Sigmoid colon (tissue), 7 donors: ENCODE results near the gene KRTAP10-6. TPM values are rescaled to one million over a fixed set of nuclear protein-coding genes. Genes with fewer than 3 reads are reported as not detected.
"Not testable (repeated sequence)": the region's sequence is repeated elsewhere in the genome, so short reads cannot be mapped to it uniquely, and the experiment has no call there.

Experiments
- DNase-seq: peaks from one replicate; pipeline ENCODE4 v3.0.0-alpha.2; 2019
- H3K27ac ChIP-seq, 4 donors: fragments of 200-600 bp; sonication (generic); one replicate each; pipeline ENCODE4 v1.5.1; 2016 to 2019; ENCODE audit warnings: mild to moderate bottlenecking in 1 of 4
- H3K27me3 ChIP-seq, 3 donors: fragments of 200-600 bp; sonication (generic); one replicate each; pipeline ENCODE4 v1.5.1; 2019; ENCODE audit warnings: mild to moderate bottlenecking in 1 of 3
- H3K36me3 ChIP-seq, 4 donors: fragments of 200-600 bp; sonication (generic); one replicate each; pipeline ENCODE4 v1.5.1; 2016 to 2019
- H3K4me1 ChIP-seq, 4 donors: fragments of 200-600 bp; sonication (generic); one replicate each; pipeline ENCODE4 v1.5.1; 2017 to 2019
- H3K4me3 ChIP-seq, 4 donors: fragments of 200-600 bp; sonication (generic); one replicate each; pipeline ENCODE4 v1.5.1; 2017 to 2019; ENCODE audit warnings: mild to moderate bottlenecking in 2 of 4, moderate library complexity in 1 of 4
- H3K9me3 ChIP-seq, 4 donors: fragments of 200-600 bp in 3 of 4; sonication (generic) in 3 of 4; one replicate each; pipeline versions ENCODE4 v1.5.1 to v1.6.1; 2013 to 2019
- CTCF ChIP-seq, 4 experiments: fragments of 450-650 bp in 3 of 4; fragments of 200-600 bp in 1 of 4; IDR thresholded peaks; one replicate each; pipeline ENCODE4 v1.5.1; 2016 to 2019; ENCODE audit warnings: antibody characterized with exemption in 4 of 4, mild to moderate bottlenecking in 3 of 4, moderate library complexity in 2 of 4
- EP300 ChIP-seq, 4 donors: sonication (generic); formaldehyde crosslinking; IDR thresholded peaks; one replicate each; pipeline ENCODE4 v1.6.1; 2017; ENCODE audit warnings: antibody characterized with exemption in 4 of 4
- POLR2A ChIP-seq, 2 donors: fragments of 450-650 bp; IDR thresholded peaks; one replicate each; pipeline ENCODE4 v1.6.1; 2016; ENCODE audit warnings: antibody characterized with exemption in 2 of 2, mild to moderate bottlenecking in 2 of 2, moderate library complexity in 2 of 2
- POLR2AphosphoS5 ChIP-seq, 4 donors: sonication (generic); formaldehyde crosslinking; IDR thresholded peaks; one replicate each; pipeline ENCODE4 v1.6.1; 2017; ENCODE audit warnings: antibody characterized with exemption in 4 of 4
- WGBS, 2 donors: extraction: QIAGEN DNeasy Blood & Tissue Kit; methylation state at CpG; one replicate each; pipeline ENCODE4 v1.1.7; 2013; 5-methylcytosine and 5-hydroxymethylcytosine counted together
- intact Hi-C: fragments of 100-400 bp; cut with DNase I; formaldehyde crosslinking; loops from one replicate; pipeline ENCODE4 v1.15.1; 2023
- polyA plus RNA-seq, 3 donors: library from polyadenylated mRNA; stranded (reverse); fragments of 200-250 nt; gene quantifications; one replicate each; pipeline ENCODE4 v1.2.3, GENCODE V29; 2013
- total RNA-seq, 4 donors: library from RNA; depleted of rRNA; stranded (reverse); fragments of >200 nt; gene quantifications; one replicate each; pipeline ENCODE4 v1.1.0, GENCODE V29; 2016
- donor health status: healthy with polysubstance abuse.
- donor health status: Bipolar disorder and iron deficiency.
- donor health status: healthy.

KRTAP10-6 gene
- total and polyA plus RNA-seq, 7 donors: not detected

GRCh38 chr21:44564099-44564498, 28.2 kb downstream of the KRTAP10-6 start:
- Histone ChIP-seq H3K4me3 (no peak overlapping the region), H3K27ac (no peak overlapping the region), H3K36me3 (no peaks in the 10 kb centered on the region), H3K9me3 (no peaks in the 10 kb centered on the region), H3K4me1 (no peaks in the 10 kb centered on the region), H3K27me3 (peaks cover 0 to under 1% (median 0%) of the 10 kb centered on the region in 3 donors)
- no peak for DNase-seq
- WGBS, 2 donors: 93 to 95% methylated on average over 1 of the region's 1 CpG
- intact Hi-C loops: no loop called here
- TF ChIP-seq CTCF (IDR thresholded peaks at IDR 0.05): no peak
- TF ChIP-seq POLR2A (IDR thresholded peaks at IDR 0.05): no peak
- TF ChIP-seq POLR2AphosphoS5 (IDR thresholded peaks at IDR 0.05): no peak
- no peak for TF ChIP-seq EP300 (IDR thresholded peaks at IDR 0.05)

- Histone ChIP-seq H3K36me3 (no peaks in the 10 kb centered on the region), H3K4me3 (no peak within 1 kb of the TSS), H3K27me3 (peaks cover 0 to 36% (median 0%) of the 10 kb centered on the region in 3 donors), H3K4me1 (no peaks in the 10 kb centered on the region), H3K9me3 (peaks cover 0 to 3% (median 0%) of the 10 kb centered on the region in 4 donors), H3K27ac (no peak within 1 kb of the TSS)
- no peak for DNase-seq
- 65 to 73% methylated on average over 5 of the region's 5 CpGs for WGBS, 2 donors
- no peak for TF ChIP-seq EP300 (IDR thresholded peaks at IDR 0.05)
- intact Hi-C loops: no loop called here
Measured at GRCh38 chr21:44558695-44559094, 33.6 kb downstream of the KRTAP10-6 start, which contains the start of gene KRTAP10-3. Gene KRTAP10-3 (minus strand): TSS chr21:44558795. CDS start chr21:44558715, 80 bp downstream.

- H3K27ac ChIP-seq, H3K4me1 ChIP-seq, H3K36me3 ChIP-seq, DNase-seq, H3K4me3 ChIP-seq, intact Hi-C loops, H3K9me3 ChIP-seq: not testable (repeated sequence)
- H3K27me3 ChIP-seq: peaks cover 0 to 36% (median 0%) of the 10 kb centered on the region in 3 donors
- 69 to 75% methylated on average over 10 of the region's 10 CpGs for WGBS, 2 donors
Measured at GRCh38 chr21:44558329-44558675, 34.0 kb downstream of the KRTAP10-6 start.

- H3K36me3 ChIP-seq: no peaks in the 10 kb centered on the region
- 45 to 54% methylated on average over 30 of the region's 30 CpGs for WGBS, 2 donors
- H3K9me3 ChIP-seq: peaks cover 0 to 3% (median 0%) of the 10 kb centered on the region in 4 donors
- no peaks in the 10 kb centered on the region for H3K4me1 ChIP-seq
- peaks cover 0 to 36% (median 0%) of the 10 kb centered on the region in 3 donors for H3K27me3 ChIP-seq
- no peak overlapping the region for H3K27ac ChIP-seq
- H3K4me3 ChIP-seq: no peak overlapping the region
- TF ChIP-seq POLR2AphosphoS5 (IDR thresholded peaks at IDR 0.05) (no peak), EP300 (IDR thresholded peaks at IDR 0.05) (no peak), POLR2A (IDR thresholded peaks at IDR 0.05) (no peak), CTCF (IDR thresholded peaks at IDR 0.05) (no peak)
- peak; percentile 52 for DNase-seq
- intact Hi-C loops: no loop called here
Measured at GRCh38 chr21:44557491-44558328, 34.6 kb downstream of the KRTAP10-6 start.

GRCh38 chr21:44556879-44557278, 35.4 kb downstream of the KRTAP10-6 start:
- Histone ChIP-seq H3K27ac (no peak overlapping the region), H3K4me1 (no peaks in the 10 kb centered on the region), H3K4me3 (no peak overlapping the region), H3K27me3 (peaks cover 0 to 36% (median 0%) of the 10 kb centered on the region in 3 donors), H3K36me3 (no peaks in the 10 kb centered on the region), H3K9me3 (peaks cover 0 to 3% (median 0%) of the 10 kb centered on the region in 4 donors)
- no peak for TF ChIP-seq CTCF (IDR thresholded peaks at IDR 0.05)
- no peak for TF ChIP-seq POLR2AphosphoS5 (IDR thresholded peaks at IDR 0.05)
- no peak for TF ChIP-seq EP300 (IDR thresholded peaks at IDR 0.05)
- TF ChIP-seq POLR2A (IDR thresholded peaks at IDR 0.05): no peak
- no peak for DNase-seq
- intact Hi-C loops: no loop called here
- 41 to 59% methylated on average over 9 of the region's 9 CpGs for WGBS, 2 donors
